Measurements from ENCODE around the gene GGCX. TPM values are rescaled to one million over a fixed set of nuclear protein-coding genes. Genes with fewer than 3 reads are reported as not detected.

GGCX gene
- total and polyA plus RNA-seq, 2 of the 4 experiments (the other 2 are of a cell fraction), result 35.0 to 39.4 TPM

DNA sequence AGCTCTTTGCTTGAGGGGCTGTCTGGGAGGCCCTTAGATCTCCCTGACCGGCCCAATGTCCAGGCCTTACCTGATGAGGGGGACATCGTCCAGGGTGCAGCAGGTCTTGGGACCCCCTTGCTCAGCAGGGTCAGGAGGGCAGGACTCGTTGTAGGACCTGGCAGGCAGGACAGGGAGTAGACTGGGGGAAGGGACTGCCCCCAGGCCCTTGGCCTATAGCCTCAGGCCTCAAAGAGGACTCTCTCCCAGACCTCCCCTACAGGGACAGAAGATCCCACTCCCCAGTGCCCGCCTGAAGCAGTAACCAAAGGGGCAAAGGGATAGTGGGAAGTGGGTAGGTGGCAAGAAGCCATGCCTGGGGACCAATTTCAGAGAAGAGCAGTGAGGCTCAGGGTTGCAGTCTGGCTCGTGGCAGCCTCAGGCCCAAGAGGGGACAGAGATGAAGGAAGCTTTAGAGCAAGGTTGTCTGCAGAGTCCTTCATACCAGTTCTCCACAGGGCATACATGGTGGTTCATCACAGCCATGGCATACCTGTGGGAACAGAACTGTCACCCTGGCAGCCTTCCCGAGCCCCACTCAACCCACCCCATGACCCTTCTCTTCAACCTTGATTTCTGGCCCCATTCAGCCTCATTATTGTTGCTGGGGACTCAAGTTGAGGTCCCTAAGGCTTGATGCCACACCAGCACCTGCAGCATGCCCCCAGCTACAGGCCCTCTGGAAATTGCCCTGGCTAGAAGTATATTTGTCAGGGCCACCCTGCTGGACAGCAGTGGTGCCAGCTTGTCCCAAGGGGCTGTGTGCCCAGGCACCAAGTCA, 39.9 kb upstream of the GGCX start:
- H2BK15ac ChIP-seq (ENCODE audit: low read depth, low read length), result no peak overlapping the region
- peaks cover 26% of the 10 kb centered on the region for H3K36me3 ChIP-seq (ENCODE audit: control insufficient read depth, insufficient read depth, low read length)
- DNase-seq (no peak), ATAC-seq (ENCODE audit: low read depth) (no peak)
- no peak overlapping the region; the same call in 1 of the 2 replicates for H3K27ac ChIP-seq (ENCODE audit: insufficient read depth, low read length)
- peak overlapping the region; percentile 99 for H3K4me3 ChIP-seq (ENCODE audit: insufficient read depth, low read depth, low read length)
- in situ Hi-C loops (cut with MboI; ENCODE audit: low sequenced_read_pairs) (no loop called here), dilution Hi-C loops (cut with HindIII; ENCODE audit: low sequenced_read_pairs, unreplicated experiment) (no loop called here), intact Hi-C loops (cut with micrococcal nuclease) (loop anchor here (5.0 kb wide), 1 partner anchor 39 kb away; the partner anchor contains the start of gene GGCX)
- peak overlapping the region; percentile 82; the same call in 1 of the 2 replicates for H3K9ac ChIP-seq (ENCODE audit: low read depth, low read length)
- peak overlapping the region; percentile 80; the same call in 1 of the 2 replicates for H3K4ac ChIP-seq (ENCODE audit: low read depth, low read length)
- CTCF ChIA-PET, result no interaction called here
- H3K23ac ChIP-seq (ENCODE audit: low read depth, low read length), result peak overlapping the region; percentile 97
- H4K91ac ChIP-seq (ENCODE audit: insufficient read depth, low read depth, low read length), result no peak overlapping the region
- POLR2A ChIA-PET (ENCODE audit: unreplicated experiment), result no interaction called here
- no peak overlapping the region; the same call in 1 of the 2 replicates for H3K14ac ChIP-seq (replicated peaks; ENCODE audit: low read depth, low read length)
- H2AK5ac ChIP-seq (ENCODE audit: low read depth, low read length), result peak overlapping the region; percentile 85
- H2BK20ac ChIP-seq (ENCODE audit: low read depth, low read length), result no peak overlapping the region
- peak overlapping the region; percentile 77 for H3K4me2 ChIP-seq (ENCODE audit: low read depth, low read length)
- H2BK120ac ChIP-seq (ENCODE audit: low read depth, low read length), result no peak overlapping the region
- peak overlapping the region; percentile 96 for H2AK9ac ChIP-seq (replicated peaks; ENCODE audit: low read depth, low read length, poor library complexity)
- H3K56ac ChIP-seq (ENCODE audit: extremely low read depth, insufficient read depth, low read length), result no peak overlapping the region
- H3K4me1 ChIP-seq (ENCODE audit: control insufficient read depth, insufficient read depth, low read length), result peaks cover 25% of the 10 kb centered on the region
- H3K27me3 ChIP-seq (ENCODE audit: control insufficient read depth, insufficient read depth, low read length), result no peaks in the 10 kb centered on the region
- peaks cover 21 to 68% of the 10 kb centered on the region in 2 experiments; a peak in 3 of 4 replicates for H3K79me1 ChIP-seq (ENCODE audit: low read depth in 1 of 2, low read length in 2 of 2)
- H2BK5ac ChIP-seq (ENCODE audit: low read depth, low read length, poor library complexity, severe bottlenecking), result peak overlapping the region; percentile 41
- peak overlapping the region; percentile 94 for H2AFZ ChIP-seq (replicated peaks; ENCODE audit: low read length, poor library complexity)
- H3K18ac ChIP-seq (ENCODE audit: low read depth, low read length), result no peak overlapping the region
- peak overlapping the region in 1 of 2 experiments; percentile 67; a peak in 1 of 4 replicates for H4K8ac ChIP-seq (ENCODE audit: low read depth in 2 of 2, low read length in 2 of 2)
- H3K9me1 ChIP-seq (ENCODE audit: insufficient read depth, low read length), result peaks cover 27% of the 10 kb centered on the region
- 60% methylated on average over 2 of the region's 6 CpGs; no CpG with 5 or more reads in 1 of the 2 experiments for WGBS, 2 experiments (ENCODE audit: extremely low coverage in 2 of 2, insufficient read length in 1 of 2)
- H4K20me1 ChIP-seq (ENCODE audit: insufficient read depth, low read length), result peaks cover 24% of the 10 kb centered on the region
- no peak overlapping the region for H4K5ac ChIP-seq (ENCODE audit: low read depth, low read length)
- BruUV-seq (replicated peaks), result no TSS peak
- no peaks in the 10 kb centered on the region for H3K9me3 ChIP-seq (ENCODE audit: control insufficient read depth, insufficient read depth, low read length)
- no peak for TF ChIP-seq SMC3 (IDR thresholded peaks at IDR 0.05; ENCODE audit: low read depth, low read length)
- no peak for TF ChIP-seq CHD1 (IDR thresholded peaks at IDR 0.05; ENCODE audit: low read depth, low read length)
- TF ChIP-seq POLR2A (IDR thresholded peaks at IDR 0.05; ENCODE audit: low read depth, low read length), result no peak
- no peak for TF ChIP-seq MAZ (IDR thresholded peaks at IDR 0.05; ENCODE audit: borderline replicate concordance, low read depth, low read length)
- TF ChIP-seq, protein P1, sequence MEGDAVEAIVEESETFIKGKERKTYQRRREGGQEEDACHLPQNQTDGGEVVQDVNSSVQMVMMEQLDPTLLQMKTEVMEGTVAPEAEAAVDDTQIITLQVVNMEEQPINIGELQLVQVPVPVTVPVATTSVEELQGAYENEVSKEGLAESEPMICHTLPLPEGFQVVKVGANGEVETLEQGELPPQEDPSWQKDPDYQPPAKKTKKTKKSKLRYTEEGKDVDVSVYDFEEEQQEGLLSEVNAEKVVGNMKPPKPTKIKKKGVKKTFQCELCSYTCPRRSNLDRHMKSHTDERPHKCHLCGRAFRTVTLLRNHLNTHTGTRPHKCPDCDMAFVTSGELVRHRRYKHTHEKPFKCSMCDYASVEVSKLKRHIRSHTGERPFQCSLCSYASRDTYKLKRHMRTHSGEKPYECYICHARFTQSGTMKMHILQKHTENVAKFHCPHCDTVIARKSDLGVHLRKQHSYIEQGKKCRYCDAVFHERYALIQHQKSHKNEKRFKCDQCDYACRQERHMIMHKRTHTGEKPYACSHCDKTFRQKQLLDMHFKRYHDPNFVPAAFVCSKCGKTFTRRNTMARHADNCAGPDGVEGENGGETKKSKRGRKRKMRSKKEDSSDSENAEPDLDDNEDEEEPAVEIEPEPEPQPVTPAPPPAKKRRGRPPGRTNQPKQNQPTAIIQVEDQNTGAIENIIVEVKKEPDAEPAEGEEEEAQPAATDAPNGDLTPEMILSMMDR (conservative IDR thresholded peaks at IDR 0.05; ENCODE audit: low read depth, low read length), result no peak
- no peak for TF ChIP-seq RAD21 (IDR thresholded peaks at IDR 0.05; ENCODE audit: low read length)
- no peak for TF ChIP-seq MXI1 (IDR thresholded peaks at IDR 0.05; ENCODE audit: borderline replicate concordance, low read depth, low read length)
- TF ChIP-seq RCOR1 (IDR thresholded peaks at IDR 0.05; ENCODE audit: insufficient replicate concordance, low read length), result no peak
- no peak for TF ChIP-seq FOS (IDR thresholded peaks at IDR 0.05; ENCODE audit: low read depth, low read length)
- no peak for TF ChIP-seq CEBPB (IDR thresholded peaks at IDR 0.05; ENCODE audit: low read depth, low read length)
- no peak for TF ChIP-seq ELK1 (IDR thresholded peaks at IDR 0.05; ENCODE audit: borderline replicate concordance, low read depth, low read length)
- no peak for TF ChIP-seq RFX5 (IDR thresholded peaks at IDR 0.05; ENCODE audit: low read depth, low read length)
- TF ChIP-seq NFE2L2 (IDR thresholded peaks at IDR 0.05; ENCODE audit: low read depth, low read length), result no peak
- no peak for TF ChIP-seq USF2 (IDR thresholded peaks at IDR 0.05; ENCODE audit: low read depth, low read length)

All from IMR-90 (cell line).